HepG2 (cell line): Measurements from ENCODE around the gene IZUMO4. TPM values are rescaled to one million over a fixed set of nuclear protein-coding genes. Genes with fewer than 3 reads are reported as not detected.

ENCODE experiments used
- ATF7 ChIP-seq, 2 experiments: fragments of 450-650 bp in 1 of 2; sonication (generic) in 1 of 2; formaldehyde crosslinking in 1 of 2; IDR thresholded peaks; 2 replicates each; pipeline versions ENCODE4 v1.4.0 to v1.6.1; 2016 to 2020; ENCODE audit warnings: antibody characterized with exemption in 1 of 2, mild to moderate bottlenecking in 1 of 2, missing genetic modification reagents in 1 of 2
- ATF7-NPFF ChIP-seq: sonication (generic); formaldehyde crosslinking; IDR thresholded peaks from 2 replicates; pipeline ENCODE4 v1.8.1; 2023; ENCODE audit warnings: mild to moderate bottlenecking, low read depth, missing genetic modification reagents, moderate library complexity
- ATM ChIP-seq: fragments of 450-650 bp; IDR thresholded peaks from 2 replicates; pipeline ENCODE4 v1.7.1; 2017; ENCODE audit warnings: mild to moderate bottlenecking, borderline replicate concordance
- CAMTA2 ChIP-seq: sonication (generic); formaldehyde crosslinking; IDR thresholded peaks from 2 replicates; pipeline ENCODE4 v1.4.0; 2020; ENCODE audit warnings: mild to moderate bottlenecking, missing genetic modification reagents, borderline replicate concordance
- CBX1 ChIP-seq: IDR thresholded peaks from one replicate; pipeline ENCODE4 v1.6.1; 2016; ENCODE audit warnings: antibody characterized with exemption, low read depth
- CC2D1A ChIP-seq: sonication (generic); formaldehyde crosslinking; IDR thresholded peaks from 2 replicates; pipeline ENCODE4 v1.8.1; 2023; ENCODE audit warnings: mild to moderate bottlenecking, missing genetic modification reagents
- IKZF4 ChIP-seq: sonication (generic); formaldehyde crosslinking; IDR thresholded peaks from 2 replicates; pipeline ENCODE4 v1.5.1; 2020; ENCODE audit warnings: borderline replicate concordance, mild to moderate bottlenecking, low read depth, missing genetic modification reagents; ENCODE audit errors: not compliant biosample characterization
- IRF1 ChIP-seq: sonication (generic); formaldehyde crosslinking; IDR thresholded peaks from 2 replicates; pipeline ENCODE4 v1.4.0; 2020; ENCODE audit warnings: low read depth, mild to moderate bottlenecking, missing genetic modification reagents
- MXD3 ChIP-seq: IDR thresholded peaks from 2 replicates; pipeline ENCODE4 v1.6.1; 2016; ENCODE audit warnings: mild to moderate bottlenecking, missing biosample characterization, missing genetic modification reagents
- MZF1 ChIP-seq: sonication (generic); formaldehyde crosslinking; IDR thresholded peaks from 2 replicates; pipeline ENCODE4 v1.8.1; 2023; ENCODE audit warnings: mild to moderate bottlenecking, missing genetic modification reagents, borderline replicate concordance
- NR2C2 ChIP-seq: sonication (generic); formaldehyde crosslinking; IDR thresholded peaks from 2 replicates; pipeline ENCODE4 v1.4.0; 2020; ENCODE audit warnings: missing genetic modification reagents, mild to moderate bottlenecking, moderate library complexity, borderline replicate concordance
- PCBP2 ChIP-seq: fragments of 200-400 bp; formaldehyde crosslinking; optimal IDR thresholded peaks from 2 replicates; pipeline ENCODE3; 2018; ENCODE audit warnings: low read length, low read depth; ENCODE audit not compliant: poor library complexity, severe bottlenecking
- PHB2 ChIP-seq: fragments of 450-650 bp; IDR thresholded peaks from 2 replicates; pipeline ENCODE4 v1.6.1; 2018; ENCODE audit not compliant: partially characterized antibody
- POLR2A ChIP-seq, 2 experiments: IDR thresholded peaks; 2 replicates each; pipeline ENCODE4 v1.6.1; 2011; ENCODE audit warnings: low read depth in 2 of 2, low read length in 2 of 2, mild to moderate bottlenecking in 1 of 2, moderate library complexity in 1 of 2; ENCODE audit not compliant: insufficient read depth in 1 of 2
- SNAI1 ChIP-seq: sonication (generic); formaldehyde crosslinking; IDR thresholded peaks from 2 replicates; pipeline ENCODE4 v1.5.0; 2020; ENCODE audit warnings: mild to moderate bottlenecking, missing genetic modification reagents, borderline replicate concordance
- SP4 ChIP-seq: sonication (generic); formaldehyde crosslinking; IDR thresholded peaks from 2 replicates; pipeline ENCODE4 v1.8.1; 2023; ENCODE audit warnings: mild to moderate bottlenecking, missing genetic modification reagents
- TFDP1 ChIP-seq: IDR thresholded peaks from 2 replicates; pipeline ENCODE4 v1.6.1; 2016; ENCODE audit warnings: missing compliant biosample characterization, missing genetic modification reagents, borderline replicate concordance
- ZNF207 ChIP-seq: fragments of 450-650 bp; IDR thresholded peaks from 2 replicates; pipeline ENCODE4 v1.6.1; 2016; ENCODE audit warnings: antibody characterized with exemption, borderline replicate concordance
- ZNF605 ChIP-seq: sonication (generic); formaldehyde crosslinking; IDR thresholded peaks from 2 replicates; pipeline ENCODE4 v1.8.0; 2022; ENCODE audit warnings: mild to moderate bottlenecking, missing genetic modification reagents
- ZNF616 ChIP-seq: sonication (generic); formaldehyde crosslinking; IDR thresholded peaks from 2 replicates; pipeline ENCODE4 v1.5.0; 2020; ENCODE audit warnings: low read depth, mild to moderate bottlenecking, missing genetic modification reagents
- ZNF713 ChIP-seq: sonication (generic); formaldehyde crosslinking; IDR thresholded peaks from 2 replicates; pipeline ENCODE4 v1.4.0; 2020; ENCODE audit warnings: mild to moderate bottlenecking, missing genetic modification reagents
- ZNF720 ChIP-seq: sonication (generic); formaldehyde crosslinking; IDR thresholded peaks from 2 replicates; pipeline ENCODE4 v1.4.0; 2020; ENCODE audit warnings: missing genetic modification reagents
- ZSCAN12 ChIP-seq: sonication (generic); formaldehyde crosslinking; IDR thresholded peaks from 2 replicates; pipeline ENCODE4 v1.9.0; 2021; ENCODE audit warnings: mild to moderate bottlenecking, missing genetic modification reagents
- ZZZ3 ChIP-seq: sonication (generic); formaldehyde crosslinking; IDR thresholded peaks from 2 replicates; pipeline ENCODE4 v1.4.0; 2020; ENCODE audit warnings: missing genetic modification reagents, mild to moderate bottlenecking, borderline replicate concordance
- polyA plus RNA-seq, 8 experiments: library from polyadenylated mRNA; depleted of rRNA in 3 of 8; stranded (reverse) in 7 of 8; unstranded in 1 of 8; fragments of >200 nt; fragmentation: Illumina TruSeq in 4 of 8; extraction: Trizol in 4 of 8; gene quantifications; 2 replicates each; pipeline versions ENCODE4 v1.2.1 to v1.2.3, GENCODE V29; 2011 to 2016; ENCODE audit warnings: low read depth in 4 of 8, missing spikeins in 1 of 8, mixed read lengths in 1 of 8; ENCODE audit not compliant: insufficient read depth in 1 of 8
- total RNA-seq, 5 experiments: library from RNA; depleted of rRNA; stranded (reverse); fragments of >200 nt; fragmentation: Illumina TruSeq; extraction: Trizol; gene quantifications; 2 replicates each; pipeline ENCODE4 v1.2.3, GENCODE V29; 2016; ENCODE audit warnings: low read depth in 1 of 5
- TF ChIP-seq, protein P1 (sequence below): sonication (generic); formaldehyde crosslinking; IDR thresholded peaks from 2 replicates; pipeline ENCODE4 v1.5.0; 2020; ENCODE audit warnings: mild to moderate bottlenecking, missing genetic modification reagents

IZUMO4 gene
- total and polyA plus RNA-seq, 2 of the 13 experiments (the other 11 are each of a cell fraction or from before 2014, with no cell fraction given), result 0.77 to 3.9 TPM

GRCh38 chr19:2061495-2062388 lies 35.0 kb upstream of the IZUMO4 start (continued):
- 0 out of 2 replicates have a peak, but pooled peaks have one; percentile 49 for TF ChIP-seq ZZZ3 (CRISPR knock-in tag)
- 0 out of 2 replicates have a peak, but pooled peaks have one; percentile 41 for TF ChIP-seq CAMTA2 (CRISPR knock-in tag)
- no peak for TF ChIP-seq MZF1 (CRISPR knock-in tag)
- peak; percentile 77 to 87 for TF ChIP-seq POLR2A (IDR thresholded peaks at IDR 0.05; ENCODE audit: insufficient read depth in 1 of 2, low read depth in 2 of 2, low read length in 2 of 2)
- peak; percentile 49; the same call in 1 of the 2 replicates for TF ChIP-seq ATF7-NPFF (CRISPR knock-in tag)
- TF ChIP-seq ATM, result no peak
- TF ChIP-seq ZNF605, result no peak; the same call in 1 of the 2 replicates
- peak; percentile 85 for TF ChIP-seq SP4 (CRISPR knock-in tag)
- TF ChIP-seq IKZF4, result peak; percentile 18
- TF ChIP-seq ZSCAN12 (CRISPR knock-in tag), result no peak
- TF ChIP-seq ZNF713 (CRISPR knock-in tag), result no peak
- TF ChIP-seq, protein P1, sequence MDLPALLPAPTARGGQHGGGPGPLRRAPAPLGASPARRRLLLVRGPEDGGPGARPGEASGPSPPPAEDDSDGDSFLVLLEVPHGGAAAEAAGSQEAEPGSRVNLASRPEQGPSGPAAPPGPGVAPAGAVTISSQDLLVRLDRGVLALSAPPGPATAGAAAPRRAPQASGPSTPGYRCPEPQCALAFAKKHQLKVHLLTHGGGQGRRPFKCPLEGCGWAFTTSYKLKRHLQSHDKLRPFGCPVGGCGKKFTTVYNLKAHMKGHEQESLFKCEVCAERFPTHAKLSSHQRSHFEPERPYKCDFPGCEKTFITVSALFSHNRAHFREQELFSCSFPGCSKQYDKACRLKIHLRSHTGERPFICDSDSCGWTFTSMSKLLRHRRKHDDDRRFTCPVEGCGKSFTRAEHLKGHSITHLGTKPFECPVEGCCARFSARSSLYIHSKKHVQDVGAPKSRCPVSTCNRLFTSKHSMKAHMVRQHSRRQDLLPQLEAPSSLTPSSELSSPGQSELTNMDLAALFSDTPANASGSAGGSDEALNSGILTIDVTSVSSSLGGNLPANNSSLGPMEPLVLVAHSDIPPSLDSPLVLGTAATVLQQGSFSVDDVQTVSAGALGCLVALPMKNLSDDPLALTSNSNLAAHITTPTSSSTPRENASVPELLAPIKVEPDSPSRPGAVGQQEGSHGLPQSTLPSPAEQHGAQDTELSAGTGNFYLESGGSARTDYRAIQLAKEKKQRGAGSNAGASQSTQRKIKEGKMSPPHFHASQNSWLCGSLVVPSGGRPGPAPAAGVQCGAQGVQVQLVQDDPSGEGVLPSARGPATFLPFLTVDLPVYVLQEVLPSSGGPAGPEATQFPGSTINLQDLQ, result peak; percentile 63; the same call in 1 of the 2 replicates
- no peak for TF ChIP-seq CC2D1A
- TF ChIP-seq ZNF207, result no peak
- TF ChIP-seq ATF7 (IDR thresholded peaks at IDR 0.05), result no peak
- no peak; the same call in none of the 2 replicates for TF ChIP-seq ATF7 (CRISPR knock-in tag; IDR thresholded peaks at IDR 0.05)
- no peak; the same call in 1 of the 2 replicates for TF ChIP-seq MXD3 (CRISPR knock-in tag)
- TF ChIP-seq CBX1, result no peak
- peak; percentile 38; the same call in 1 of the 2 replicates for TF ChIP-seq TFDP1
- no peak; the same call in 1 of the 2 replicates for TF ChIP-seq SNAI1 (CRISPR knock-in tag)
- no peak for TF ChIP-seq ZNF720 (CRISPR knock-in tag)
- no peak for TF ChIP-seq IRF1 (CRISPR knock-in tag)
- no peak for TF ChIP-seq PCBP2
- TF ChIP-seq PHB2, result no peak
- peak; percentile 76; the same call in 1 of the 2 replicates for TF ChIP-seq NR2C2 (CRISPR knock-in tag)
- no peak for TF ChIP-seq ZNF616 (CRISPR knock-in tag)
